ENCODE data around the gene FARS2.

DNA sequence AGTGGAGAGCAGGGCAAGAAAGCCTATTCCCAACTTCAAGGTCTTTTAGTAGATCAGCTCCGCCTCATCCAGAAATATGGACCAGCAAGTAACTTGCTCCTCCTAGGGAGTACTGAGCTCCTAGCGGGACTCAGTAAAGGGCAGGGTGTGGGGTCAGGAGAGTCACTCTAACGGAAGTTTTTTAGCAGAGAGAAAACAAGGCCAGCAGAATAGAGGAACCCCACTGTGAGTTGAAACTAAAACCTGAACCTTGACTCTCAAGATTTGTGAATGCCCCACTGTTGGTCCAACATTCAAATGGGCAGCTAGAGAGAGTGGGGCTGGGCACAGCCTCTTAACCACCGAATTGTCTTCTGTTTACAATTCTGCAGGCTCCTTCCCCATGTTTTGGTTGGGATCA is 244.8 kb downstream of the FARS2 start:
- TF ChIP-seq, protein P1, sequence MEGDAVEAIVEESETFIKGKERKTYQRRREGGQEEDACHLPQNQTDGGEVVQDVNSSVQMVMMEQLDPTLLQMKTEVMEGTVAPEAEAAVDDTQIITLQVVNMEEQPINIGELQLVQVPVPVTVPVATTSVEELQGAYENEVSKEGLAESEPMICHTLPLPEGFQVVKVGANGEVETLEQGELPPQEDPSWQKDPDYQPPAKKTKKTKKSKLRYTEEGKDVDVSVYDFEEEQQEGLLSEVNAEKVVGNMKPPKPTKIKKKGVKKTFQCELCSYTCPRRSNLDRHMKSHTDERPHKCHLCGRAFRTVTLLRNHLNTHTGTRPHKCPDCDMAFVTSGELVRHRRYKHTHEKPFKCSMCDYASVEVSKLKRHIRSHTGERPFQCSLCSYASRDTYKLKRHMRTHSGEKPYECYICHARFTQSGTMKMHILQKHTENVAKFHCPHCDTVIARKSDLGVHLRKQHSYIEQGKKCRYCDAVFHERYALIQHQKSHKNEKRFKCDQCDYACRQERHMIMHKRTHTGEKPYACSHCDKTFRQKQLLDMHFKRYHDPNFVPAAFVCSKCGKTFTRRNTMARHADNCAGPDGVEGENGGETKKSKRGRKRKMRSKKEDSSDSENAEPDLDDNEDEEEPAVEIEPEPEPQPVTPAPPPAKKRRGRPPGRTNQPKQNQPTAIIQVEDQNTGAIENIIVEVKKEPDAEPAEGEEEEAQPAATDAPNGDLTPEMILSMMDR (conservative IDR thresholded peaks at IDR 0.05), result no peak
- TF ChIP-seq ZFX (IDR thresholded peaks at IDR 0.05), result no peak
